ENCODE measurements around the gene SWAP70.
"Not testable (repeated sequence)": the region's sequence is repeated elsewhere in the genome, so short reads cannot be mapped to it uniquely, and the experiment has no call there.

SWAP70 gene

GRCh38 chr11:9726321-9727022 is 62.6 kb downstream of the SWAP70 start:
- peak in 1 of 2 experiments; percentile 31 for DNase-seq

DNA sequence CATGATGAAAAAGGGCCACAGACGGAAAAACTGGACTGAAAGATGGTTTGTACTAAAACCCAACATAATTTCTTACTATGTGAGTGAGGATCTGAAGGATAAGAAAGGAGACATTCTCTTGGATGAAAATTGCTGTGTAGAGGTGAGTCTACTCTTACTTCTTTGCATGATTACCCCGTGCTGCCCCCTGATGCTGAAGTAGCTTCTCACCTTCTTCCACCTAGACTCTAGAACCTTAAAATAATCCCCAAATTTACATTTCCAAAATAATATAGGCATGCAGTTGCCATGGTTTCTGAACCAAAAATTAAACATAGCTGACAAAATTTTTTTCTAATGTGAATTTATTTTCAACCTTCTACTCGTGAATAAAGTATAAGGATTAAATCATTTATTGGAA is 64.2 kb downstream of the SWAP70 start:
- DNase-seq = no peak

DNA sequence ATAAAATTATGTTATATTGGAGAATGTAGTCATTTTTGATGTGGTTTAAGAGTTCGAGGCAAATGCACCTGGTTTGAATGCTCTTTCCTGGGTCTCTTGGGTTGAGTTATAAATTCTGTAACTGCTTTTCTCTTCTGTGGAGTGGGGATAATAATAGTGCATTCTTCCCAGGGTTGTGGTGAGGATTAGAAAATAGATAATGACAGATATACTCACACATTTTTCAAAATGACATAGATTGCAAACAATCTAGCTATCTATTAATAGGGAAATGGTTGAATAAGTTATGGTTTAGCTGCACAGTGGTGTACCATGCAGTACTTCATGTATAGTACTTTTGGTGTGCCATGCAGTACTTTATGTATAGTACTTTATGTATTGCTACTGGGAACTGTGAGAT is 67.4 kb downstream of the SWAP70 start:
- no peak for DNase-seq

DNA sequence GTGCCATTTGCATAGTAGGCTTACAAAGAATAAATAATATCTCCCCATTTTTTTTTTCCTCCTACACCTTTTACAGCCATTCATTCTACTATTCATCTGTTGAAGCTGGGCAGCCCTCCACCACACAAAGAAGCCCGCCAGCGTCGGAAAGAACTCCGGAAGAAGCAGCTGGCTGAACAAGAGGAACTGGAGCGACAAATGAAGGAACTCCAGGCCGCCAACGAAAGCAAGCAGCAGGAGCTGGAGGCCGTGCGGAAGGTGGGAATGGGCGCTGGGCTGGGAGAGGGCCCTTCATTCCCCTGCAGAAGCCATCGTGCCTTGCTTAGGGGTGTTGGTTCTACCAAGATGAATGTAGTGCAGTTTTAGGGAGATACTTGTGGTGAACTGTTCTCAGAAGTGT is 68.6 kb downstream of the SWAP70 start:
- no peak for DNase-seq

- DNase-seq = no peak
Measured at GRCh38 chr11:9733212-9733611, 69.3 kb downstream of the SWAP70 start.

DNA sequence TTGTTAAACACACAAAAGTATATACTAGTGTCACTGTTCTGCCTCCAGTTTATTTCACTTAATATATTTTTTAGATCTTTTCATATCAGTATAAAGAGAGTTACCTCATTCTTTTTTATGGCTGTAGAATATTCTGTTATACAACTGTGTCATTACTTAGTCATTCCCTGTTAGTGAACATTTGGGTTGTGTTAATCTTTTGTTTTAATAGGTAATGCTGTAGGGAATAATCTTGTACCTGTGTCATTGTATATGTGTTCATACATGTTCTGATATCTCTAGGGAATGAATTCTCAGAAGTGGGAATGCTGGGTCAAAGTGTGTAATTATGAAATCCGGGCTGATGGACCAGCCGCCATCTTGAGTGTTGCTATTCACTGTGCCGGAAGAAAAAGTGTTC is 71.4 kb downstream of the SWAP70 start:
- DNase-seq = no peak

GRCh38 chr11:9735919-9736318 is 72.0 kb downstream of the SWAP70 start:
- DNase-seq = no peak

GRCh38 chr11:9736365-9736764 is 72.5 kb downstream of the SWAP70 start:
- no peak for DNase-seq

GRCh38 chr11:9738116-9738515 is 74.2 kb downstream of the SWAP70 start:
- no peak for DNase-seq

GRCh38 chr11:9738707-9739106 is 74.8 kb downstream of the SWAP70 start:
- no peak for DNase-seq

DNA sequence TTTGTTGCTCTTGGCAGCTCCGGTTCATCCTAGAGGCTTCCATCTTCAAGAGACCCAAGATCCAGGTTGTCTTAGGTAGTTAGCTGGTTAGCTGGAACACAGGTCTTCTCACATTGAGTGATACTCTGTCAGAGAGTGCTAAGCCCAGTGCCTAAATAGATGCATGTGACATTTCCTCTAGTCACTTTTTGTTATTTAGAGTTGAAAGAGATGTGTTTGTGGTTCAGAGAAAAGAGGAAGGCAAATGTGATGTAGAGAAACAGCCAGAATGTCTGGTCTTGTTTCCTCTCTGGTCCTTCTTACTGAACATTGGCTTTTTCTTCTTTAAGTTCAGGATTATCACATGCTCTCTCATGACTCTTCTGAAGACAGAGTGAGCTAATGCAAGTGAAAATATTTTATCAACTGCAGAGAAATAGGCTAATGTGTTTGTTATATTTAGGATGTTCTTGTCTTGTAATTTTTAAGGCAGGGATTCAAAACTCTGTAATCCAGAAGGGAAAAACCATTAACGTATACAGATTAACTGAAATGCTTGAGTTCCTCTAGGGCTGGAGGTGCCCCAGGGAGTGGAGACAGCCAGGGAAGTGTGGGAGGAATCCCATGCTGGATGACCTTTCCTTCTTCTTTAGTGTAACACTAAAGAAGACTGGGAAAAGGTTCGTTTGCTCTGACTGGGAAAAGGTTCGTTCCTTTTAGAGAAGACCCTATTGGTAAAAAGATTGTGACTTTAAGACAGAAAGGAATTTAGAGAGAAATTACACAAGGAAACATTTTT is 75.4 kb downstream of the SWAP70 start:
- no peak for DNase-seq

DNA sequence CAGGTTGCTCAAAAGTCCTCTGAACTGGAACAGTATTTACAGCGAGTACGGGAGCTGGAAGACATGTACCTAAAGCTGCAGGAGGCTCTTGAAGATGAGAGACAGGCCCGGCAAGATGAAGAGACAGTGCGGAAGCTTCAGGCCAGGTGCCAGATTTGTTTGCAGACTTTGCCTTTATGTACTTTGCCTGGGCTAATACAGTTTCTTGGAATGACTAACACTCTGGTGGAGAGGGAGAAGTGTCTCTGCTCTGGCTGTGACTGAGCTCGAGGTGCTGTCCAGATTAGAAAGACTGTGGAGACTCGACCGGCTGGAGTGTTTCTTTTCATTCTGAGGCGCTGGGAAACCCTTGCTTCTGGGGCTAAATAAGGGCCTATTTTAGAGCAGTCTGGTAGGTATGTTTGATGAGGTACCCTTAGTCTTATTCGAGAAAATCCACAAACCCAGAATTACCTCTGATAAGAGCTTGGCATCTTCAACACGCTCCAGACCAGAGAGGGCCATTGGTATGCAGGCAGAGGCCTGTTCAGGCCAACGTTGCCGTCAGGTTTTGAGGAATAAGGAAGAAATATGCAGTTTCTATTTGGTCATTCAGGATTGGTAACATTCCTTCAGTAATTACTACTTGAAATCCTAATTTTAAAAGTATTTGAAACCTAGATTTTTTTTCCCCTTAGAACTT is 76.5 kb downstream of the SWAP70 start:
- no peak for DNase-seq

GRCh38 chr11:9741260-9741659 is 77.4 kb downstream of the SWAP70 start:
- no peak for DNase-seq

DNA sequence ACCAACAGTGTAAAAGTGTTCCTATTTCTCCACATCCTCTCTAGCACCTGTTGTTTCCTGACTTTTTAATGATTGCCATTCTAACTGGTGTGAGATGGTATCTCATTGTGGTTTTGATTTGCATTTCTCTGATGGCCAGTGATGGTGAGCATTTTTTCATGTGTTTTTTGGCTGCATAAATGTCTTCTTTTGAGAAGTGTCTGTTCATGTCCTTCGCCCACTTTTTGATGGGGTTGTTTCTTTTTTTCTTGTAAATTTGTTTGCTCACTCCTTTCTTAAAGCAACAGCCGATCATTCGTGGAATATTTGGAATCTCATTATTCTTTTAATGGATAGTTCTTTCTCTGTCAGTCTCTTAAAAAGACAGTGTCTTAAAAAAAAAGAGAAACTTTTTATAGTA is 79.6 kb downstream of the SWAP70 start:
- DNase-seq = not testable (repeated sequence)

DNA sequence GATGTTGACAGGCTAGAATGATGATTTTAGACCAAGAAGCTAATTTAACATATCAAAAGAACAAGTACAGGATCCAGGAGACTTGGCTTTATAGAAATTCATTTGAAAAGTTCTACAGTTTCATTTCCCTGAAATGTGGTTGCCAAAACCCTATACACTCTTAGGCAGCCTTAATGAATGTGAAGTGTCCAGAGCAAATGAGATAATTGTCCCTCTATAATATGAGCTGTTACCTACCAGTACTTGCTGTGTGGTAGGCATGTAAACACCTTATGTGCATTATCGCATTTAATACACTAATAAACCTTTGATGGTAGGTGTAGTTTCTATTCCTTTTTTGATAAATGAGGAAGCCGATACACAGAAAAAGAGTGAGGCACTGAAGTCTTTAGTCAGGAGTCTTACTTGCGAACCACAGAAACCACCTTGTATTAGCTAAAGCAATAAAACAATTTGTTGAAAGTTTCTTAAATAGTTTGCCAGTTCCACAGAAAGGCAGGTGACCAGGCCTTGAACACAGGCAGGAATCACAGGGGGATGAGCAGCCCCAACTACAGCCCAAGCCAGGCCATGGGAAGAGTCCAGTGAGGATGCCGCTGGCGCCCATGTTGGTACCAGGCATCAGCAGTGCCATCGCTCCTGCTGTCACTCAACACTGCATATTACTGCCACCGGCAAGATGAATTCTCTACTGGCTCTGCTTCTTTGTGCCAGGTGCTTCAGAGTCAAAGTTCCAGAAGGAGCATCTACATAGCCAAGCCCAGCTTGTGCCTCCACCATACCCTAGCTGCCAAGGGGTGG is 81.7 kb downstream of the SWAP70 start:
- DNase-seq = no peak

- DNase-seq = no peak
Measured at GRCh38 chr11:9747229-9747628, 83.4 kb downstream of the SWAP70 start.

DNA sequence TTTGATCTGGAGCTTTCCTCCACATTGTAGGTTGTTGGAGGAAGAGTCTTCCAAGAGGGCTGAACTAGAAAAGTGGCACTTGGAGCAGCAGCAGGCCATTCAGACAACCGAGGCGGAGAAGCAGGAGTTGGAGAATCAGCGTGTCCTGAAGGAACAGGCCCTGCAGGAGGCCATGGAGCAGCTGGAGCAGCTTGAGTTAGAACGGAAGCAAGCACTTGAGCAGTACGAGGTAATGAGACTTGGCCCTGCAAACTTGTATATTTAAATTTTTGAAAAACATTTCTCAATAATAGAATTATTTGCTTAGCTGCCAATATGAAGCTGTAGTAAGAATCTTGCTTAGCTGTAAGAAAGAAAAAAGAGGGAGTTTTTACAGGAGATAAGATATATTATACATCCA is 84.0 kb downstream of the SWAP70 start:
- no peak for DNase-seq

GRCh38 chr11:9748361-9748970 is 84.6 kb downstream of the SWAP70 start:
- peak; percentile 68 to 82 for DNase-seq

DNA sequence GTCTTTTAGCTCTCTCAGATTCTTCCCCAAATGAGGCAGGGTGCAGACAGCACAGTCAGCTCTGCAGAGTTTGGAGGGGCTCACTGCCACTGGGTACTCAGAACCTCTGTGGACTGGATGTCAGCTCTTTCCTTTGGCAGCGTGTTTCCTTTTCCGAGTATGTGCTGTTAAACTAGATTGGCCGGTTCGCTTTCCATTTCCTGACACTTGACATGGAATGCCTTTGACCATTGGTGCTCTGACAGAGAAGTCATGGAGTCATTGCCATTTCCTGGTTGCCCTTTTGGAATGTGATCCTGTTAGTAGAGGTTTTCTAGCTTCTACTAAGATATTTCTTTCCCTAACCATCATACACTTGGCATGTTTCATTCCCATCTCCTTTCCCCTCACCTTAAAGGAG is 86.7 kb downstream of the SWAP70 start:
- no peak for DNase-seq

DNA sequence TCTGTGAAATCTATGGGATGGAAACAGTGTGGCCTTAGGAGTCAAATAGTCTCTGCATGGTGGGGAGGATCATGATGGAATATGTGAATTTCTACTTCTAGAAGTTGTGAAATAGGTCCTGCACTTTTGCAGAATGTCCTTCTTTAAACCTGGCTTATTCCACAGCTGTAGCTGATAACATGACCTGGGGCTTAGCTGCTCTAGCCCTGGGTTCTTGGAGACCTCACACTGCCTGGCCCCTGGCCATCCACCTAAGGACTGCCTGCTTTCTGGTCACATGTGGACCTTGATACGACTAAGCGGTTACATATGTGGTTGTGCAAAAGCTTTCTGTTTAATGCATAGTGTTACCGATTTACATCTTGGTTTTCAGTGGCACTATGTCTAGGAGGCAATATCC is 88.2 kb downstream of the SWAP70 start:
- no peak for DNase-seq

GRCh38 chr11:9753021-9753420 is 89.1 kb downstream of the SWAP70 start:
- no peak for DNase-seq

DNA sequence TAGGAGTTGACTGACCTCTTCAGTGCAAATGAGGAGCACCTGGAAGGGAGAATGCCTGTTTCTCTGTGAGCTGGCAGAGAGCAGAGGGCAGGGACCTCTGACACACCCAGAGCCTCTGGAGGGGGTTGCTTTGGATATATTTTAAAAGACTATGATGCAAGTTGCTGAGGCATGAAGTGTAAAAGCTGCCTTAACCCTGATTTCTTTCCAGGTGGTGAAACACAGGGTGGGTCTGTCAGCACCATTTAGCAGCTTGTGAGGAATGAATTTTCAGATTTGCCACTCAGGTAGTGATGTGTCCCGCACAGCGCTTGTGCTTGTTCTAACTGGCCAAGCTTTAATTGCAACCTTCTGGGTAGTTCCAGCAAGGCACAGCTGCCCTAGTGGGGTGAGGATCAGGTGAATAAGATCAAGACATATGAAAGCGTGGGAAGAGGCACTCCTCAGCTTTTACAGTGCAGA is 90.2 kb downstream of the SWAP70 start:
- DNase-seq = no peak
